Inflammatory macrophage treated with lipopolysaccharide for 4 hours (primary cell): ENCODE measurements around the gene MGAT5.

Experiments used
- DNase-seq: peaks from one replicate; pipeline ENCODE4 v3.0.0-alpha.2; 2020

The MGAT5 gene

DNA sequence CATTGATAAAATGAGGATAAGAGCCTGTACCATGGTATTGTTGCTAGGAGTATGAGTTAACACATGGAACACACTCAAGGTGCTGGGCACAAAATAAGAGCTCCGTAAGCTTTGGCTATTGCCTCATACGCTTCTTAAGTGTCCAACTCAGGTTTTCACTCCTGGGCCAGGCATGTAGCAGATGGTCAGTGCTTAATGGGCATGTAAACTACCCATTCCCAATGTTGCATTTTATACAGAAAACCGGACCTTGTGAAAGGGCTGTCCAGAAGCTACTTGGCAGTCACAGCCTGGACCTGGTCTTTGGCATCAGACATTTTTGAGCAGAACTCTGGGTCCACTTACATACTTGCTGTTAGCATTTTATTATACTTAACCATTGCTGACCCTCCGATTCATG, 26.9 kb downstream of the MGAT5 start:
- no peak for DNase-seq

GRCh38 chr2:134281815-134282419, 28.0 kb downstream of the MGAT5 start:
- no peak for DNase-seq

GRCh38 chr2:134282629-134283400, 28.9 kb downstream of the MGAT5 start:
- peak; percentile 36 for DNase-seq

DNA sequence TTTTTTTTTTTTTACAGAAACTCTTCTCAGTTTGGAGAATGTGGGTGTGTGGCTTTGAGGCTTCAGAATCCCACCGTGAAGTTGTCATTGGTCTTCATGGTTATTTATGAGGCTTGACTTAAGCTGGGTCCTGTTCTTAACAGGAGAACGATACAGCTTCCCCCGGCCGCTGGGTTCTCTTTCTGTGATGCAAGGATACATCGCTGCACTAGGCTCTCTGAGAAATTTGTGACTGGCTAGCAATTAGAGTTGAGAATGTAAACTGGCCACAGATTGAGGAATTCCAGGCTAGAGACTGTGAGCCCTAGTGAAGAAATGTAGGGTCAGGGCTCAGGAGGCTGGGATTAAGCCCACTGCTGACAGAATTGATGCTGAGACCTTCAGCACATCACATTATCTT, 29.8 kb downstream of the MGAT5 start:
- no peak for DNase-seq

- DNase-seq: no peak
Measured at GRCh38 chr2:134284119-134284670, 30.3 kb downstream of the MGAT5 start.

DNA sequence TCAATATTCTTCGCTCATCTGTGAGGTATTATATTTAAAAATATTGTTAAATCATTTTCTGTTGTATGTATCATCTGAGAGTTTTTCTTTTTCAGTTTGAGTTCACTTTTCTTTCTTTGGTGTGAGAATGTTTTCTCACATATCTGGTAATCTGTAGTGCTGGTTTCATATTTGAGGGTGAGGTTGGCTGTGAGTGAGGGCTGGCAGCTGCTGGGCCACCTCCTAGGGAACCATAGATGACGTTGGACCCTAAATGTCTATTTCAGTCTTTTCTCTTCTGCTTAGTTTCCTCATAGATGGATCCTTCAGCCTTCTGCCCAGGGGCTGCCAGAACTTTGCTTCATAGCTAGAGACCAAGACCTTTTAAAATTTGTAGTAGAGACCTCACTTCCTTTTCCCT, 33.5 kb downstream of the MGAT5 start:
- DNase-seq: no peak

DNA sequence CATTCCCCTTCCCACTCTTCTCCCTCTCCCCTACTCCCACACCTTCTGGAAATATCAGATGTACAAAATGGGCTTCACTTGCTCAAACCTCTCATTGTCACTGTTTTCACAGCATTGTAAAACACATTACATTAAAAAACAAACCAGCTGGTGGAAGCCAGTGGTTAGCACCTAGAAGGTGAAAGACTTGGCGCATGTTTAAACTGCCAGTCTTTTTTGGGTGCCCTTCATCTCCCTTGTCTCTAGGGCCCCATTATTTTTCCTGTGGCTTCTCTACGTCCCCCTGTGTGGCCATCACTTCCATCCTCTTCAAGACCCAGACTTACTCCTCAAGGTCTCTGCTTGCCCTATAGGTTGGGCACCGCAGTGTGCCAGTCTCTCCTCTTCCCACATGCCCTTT, 34.9 kb downstream of the MGAT5 start:
- DNase-seq: no peak

GRCh38 chr2:134289225-134289624, 35.4 kb downstream of the MGAT5 start:
- DNase-seq: no peak

DNA sequence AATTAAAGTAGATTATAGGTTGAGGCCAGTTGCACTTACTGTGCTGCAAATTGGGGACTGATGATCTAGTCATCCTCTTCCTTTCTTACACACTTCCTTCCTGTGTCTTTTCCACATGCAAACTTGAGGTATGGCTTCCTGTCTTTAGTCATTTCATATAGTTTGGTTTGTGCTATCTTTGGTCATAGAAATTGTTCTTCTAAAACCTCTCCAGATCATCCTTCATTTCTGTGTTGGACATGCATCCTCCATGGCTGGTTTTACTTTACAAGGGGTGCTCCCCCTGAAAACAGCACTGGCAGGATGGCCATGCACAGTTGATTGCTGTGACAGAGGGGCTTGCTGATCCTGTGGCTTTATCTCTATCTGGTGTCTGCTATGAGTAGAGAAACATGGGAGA, 36.5 kb downstream of the MGAT5 start:
- DNase-seq: no peak

DNA sequence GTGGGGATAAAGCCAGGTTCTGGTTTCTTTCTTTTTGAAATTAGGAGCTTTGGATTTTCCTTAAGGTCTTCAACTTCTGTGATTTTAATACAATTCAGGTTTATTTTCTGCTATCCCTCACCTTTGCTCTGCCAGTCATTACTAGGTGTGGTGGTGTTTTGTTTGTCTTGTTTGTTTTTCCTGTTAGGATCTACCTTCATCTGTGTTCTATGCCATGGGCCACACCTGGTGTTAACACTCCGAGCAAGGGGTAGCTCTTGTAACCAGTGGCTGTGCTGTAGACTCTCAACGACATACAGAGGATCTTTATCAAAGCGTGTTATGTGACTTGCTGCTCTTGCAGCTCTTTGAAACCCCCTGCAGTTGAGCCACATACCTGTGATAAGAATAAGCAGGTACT, 38.6 kb downstream of the MGAT5 start:
- DNase-seq: no peak

GRCh38 chr2:134293719-134294537, 40.1 kb downstream of the MGAT5 start:
- DNase-seq: no peak

DNA sequence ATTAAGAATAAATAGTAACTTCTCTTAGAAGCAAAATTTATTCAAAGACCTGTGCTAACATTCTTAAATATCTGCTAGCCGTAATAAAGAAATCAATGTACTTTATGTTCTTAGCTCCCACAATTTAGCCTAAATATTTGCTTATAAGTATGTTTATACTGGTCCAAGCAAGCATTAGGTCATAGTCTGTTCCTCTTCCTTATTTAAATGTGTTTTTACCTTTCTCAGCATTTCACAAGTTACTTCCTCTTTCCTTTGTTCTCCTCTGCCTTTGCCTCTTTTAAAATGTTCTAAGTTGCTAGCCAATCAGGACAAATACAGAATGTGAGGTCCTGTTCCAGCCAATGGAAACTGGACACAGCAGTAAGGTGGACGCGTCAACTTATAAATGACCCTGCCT, 40.7 kb downstream of the MGAT5 start:
- DNase-seq: peak; percentile 61

DNA sequence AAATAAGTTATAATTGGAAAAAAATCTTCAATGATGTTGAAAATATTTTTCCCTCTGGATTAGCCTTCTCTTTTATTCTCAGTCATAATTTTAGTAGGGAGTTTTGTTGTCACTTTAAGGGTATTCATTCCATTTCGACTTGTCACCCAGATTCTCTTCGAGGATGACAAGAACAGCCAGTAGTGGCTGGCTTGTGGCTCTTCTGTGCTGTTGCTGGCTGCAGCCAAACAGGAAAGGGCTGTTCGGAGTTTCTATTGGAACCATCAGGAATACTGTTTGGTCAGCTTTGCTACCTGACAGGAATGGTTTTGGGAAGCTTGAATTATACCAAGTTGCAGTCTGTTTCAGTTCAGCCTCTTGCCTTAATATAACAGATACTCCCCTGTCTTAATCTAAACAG, 41.6 kb downstream of the MGAT5 start:
- DNase-seq: no peak

DNA sequence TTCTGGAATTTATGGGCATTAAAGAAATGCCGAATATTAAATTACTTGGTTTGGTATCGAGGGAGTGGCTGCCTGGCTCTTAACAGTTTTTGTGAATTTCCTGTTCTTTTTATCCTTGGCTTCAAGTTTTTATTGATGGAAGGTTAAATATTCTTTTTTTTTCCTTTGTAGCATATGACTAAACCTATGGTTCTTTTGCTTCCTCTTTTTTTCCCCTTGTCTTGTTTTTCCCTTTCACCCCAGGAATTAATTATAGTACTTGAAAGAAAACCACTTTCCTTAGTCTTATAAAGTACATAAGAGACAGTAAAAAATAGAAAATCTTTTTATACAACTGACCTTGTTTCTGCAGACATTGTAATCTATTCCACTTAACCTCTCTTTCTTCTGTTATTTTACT, 42.4 kb downstream of the MGAT5 start:
- DNase-seq: no peak

GRCh38 chr2:134299334-134299733, 45.5 kb downstream of the MGAT5 start:
- DNase-seq: no peak

DNA sequence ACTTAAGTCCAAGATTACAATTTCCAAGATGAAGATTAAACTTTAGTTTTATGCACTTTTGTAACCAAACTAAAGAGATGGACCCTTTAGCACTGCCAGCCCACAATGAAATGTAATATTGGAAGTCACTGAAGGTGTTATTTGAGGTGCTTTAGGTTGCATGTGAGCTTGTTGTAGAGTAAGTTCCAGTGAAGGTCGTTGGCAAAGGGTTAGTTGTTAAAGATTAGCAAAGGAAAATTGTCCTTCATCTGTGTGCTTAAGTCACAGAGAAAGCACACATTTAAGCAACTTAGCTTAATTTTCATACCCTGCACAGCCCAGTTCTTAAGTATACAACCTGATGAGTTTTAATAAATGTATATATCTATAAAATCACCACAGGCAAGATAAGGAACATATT, 46.7 kb downstream of the MGAT5 start:
- DNase-seq: no peak

DNA sequence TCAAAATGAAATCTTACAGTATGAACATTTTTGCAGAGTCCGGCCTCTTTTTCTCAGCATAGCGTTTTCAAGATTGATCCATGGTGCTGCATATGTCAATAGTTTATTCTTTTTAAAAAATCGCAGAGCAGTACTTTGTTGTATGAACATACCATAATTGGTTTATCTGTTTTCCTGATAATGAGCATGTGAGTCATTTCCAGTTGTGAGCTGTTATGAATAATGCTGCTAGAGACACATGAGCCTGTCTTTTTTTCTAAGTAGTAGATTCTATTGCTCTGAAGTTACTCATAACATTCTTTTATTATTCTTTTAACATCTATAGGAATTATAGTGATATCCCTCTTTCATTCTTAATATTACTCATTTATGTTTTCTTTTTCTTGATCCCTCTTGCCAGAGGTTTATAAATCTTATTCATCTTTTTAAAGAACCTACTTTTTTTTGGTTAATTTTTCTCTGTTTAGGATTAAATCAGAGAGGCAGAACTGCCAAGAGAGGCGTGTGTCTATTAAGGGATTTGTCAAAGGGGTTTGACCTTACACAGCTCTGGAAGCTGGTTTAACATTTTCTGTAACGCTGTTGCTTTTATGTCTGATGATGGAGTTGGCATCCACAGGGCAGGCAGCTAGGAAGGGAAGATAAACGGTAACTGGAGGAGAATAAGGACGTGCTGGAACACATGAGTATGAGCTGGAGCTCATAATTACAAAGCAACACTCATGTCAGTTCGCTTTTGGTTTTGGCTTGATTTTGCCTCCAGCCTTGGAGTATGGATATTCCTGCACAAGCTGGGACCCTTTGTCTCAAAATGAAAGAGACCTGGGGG, 47.4 kb downstream of the MGAT5 start:
- DNase-seq: no peak

- DNase-seq: no peak
Measured at GRCh38 chr2:134301928-134302260, 48.0 kb downstream of the MGAT5 start.

DNA sequence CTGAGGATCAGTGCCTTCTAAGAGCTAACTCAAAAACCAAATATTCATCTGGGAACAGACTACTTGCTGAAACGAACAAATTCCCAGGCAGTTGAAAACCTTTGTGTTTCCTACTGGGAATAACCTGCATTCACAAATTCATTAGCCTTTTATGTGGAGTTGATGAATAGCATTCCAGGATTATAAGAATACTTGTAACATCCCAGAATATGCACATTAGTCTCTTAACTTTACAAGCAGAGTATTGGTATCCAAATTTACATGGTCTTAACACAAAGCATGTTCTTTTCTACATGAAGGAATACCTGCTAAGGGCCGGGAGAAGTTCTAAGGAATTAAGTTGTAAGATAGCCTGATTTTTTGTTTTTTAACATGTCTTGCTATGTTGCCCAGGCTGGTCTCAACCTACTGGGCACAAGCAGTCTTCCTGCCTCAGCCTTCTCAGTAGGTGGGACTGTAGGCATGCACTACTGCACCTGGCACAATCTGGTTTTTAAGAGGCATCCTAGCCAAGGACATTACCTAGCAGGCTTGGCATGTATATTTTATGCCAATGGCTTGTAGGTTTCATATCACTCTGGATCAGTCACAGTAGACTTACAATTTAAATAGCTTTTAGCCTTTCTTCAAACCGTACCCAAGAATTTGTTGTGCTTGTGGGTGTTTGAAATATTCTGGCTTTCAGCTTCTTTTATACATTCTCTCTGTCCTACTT, 50.7 kb downstream of the MGAT5 start:
- no peak for DNase-seq

DNA sequence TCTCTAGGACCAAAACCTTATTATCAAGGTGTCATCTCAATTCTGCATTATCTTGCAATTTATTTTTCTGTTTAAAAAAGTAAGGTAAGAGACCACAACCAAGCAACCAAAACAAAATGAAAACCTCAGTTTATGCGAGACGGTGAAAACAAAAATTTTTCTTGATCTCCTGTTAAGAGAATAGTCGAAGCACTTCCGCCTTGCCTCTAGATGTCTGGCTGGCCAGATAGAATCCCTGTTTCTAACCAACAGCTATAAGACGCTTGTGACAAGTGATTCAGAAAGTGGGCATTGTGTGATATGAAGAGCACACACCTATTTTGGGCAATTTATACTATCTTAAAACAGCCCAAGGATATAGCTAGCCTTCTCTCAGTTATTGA, 51.2 kb downstream of the MGAT5 start:
- DNase-seq: no peak

GRCh38 chr2:134306521-134306920, 52.6 kb downstream of the MGAT5 start:
- no peak for DNase-seq

DNA sequence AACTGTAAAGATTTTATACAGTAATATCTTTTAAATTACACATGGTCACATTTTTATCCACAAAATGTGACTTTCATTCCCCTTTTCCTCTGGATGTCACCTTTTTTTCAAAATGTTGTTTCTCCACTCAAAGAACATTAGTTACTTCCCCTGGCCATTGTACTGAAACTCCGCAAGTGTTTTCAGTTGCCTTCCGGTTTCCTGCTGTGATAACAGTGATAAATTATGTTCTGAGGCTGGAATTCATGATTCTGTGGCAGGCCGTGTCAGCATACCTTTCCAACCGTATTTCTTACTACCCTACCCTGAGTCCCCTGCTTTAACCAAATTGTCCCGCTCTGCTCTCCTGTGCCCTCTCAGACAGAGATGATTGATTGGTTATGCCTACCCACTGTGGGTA, 53.5 kb downstream of the MGAT5 start:
- DNase-seq: no peak
